Endodermal cell (in vitro differentiated cells): Measurements from ENCODE around the gene MTUS2. TPM values are rescaled to one million over a fixed set of nuclear protein-coding genes. Genes with fewer than 3 reads are reported as not detected.
A peak's percentile ranks its signal among the peaks of the same experiment; 100 is the strongest.

Source experiments
- DNase-seq: peaks from one replicate; pipeline ENCODE4 v3.0.0-alpha.2; 2017
- H3K27ac ChIP-seq: 2 replicates; pipeline ENCODE4 v1.5.1; 2013; ENCODE audit warnings: mild to moderate bottlenecking, low read depth, low read length, moderate library complexity
- H3K27me3 ChIP-seq: 2 replicates; pipeline ENCODE4 v1.6.1; 2013; ENCODE audit warnings: mild to moderate bottlenecking, low read length, moderate library complexity; ENCODE audit not compliant: insufficient read depth, control insufficient read depth, poor library complexity, severe bottlenecking
- H3K36me3 ChIP-seq: 2 replicates; pipeline ENCODE4 v1.7.0; 2013; ENCODE audit warnings: mild to moderate bottlenecking, low read length, moderate library complexity; ENCODE audit not compliant: control insufficient read depth, insufficient read depth
- H3K4me1 ChIP-seq: one replicate; pipeline ENCODE4 v1.7.0; 2013; ENCODE audit warnings: low read length; ENCODE audit not compliant: control insufficient read depth, insufficient read depth
- H3K4me3 ChIP-seq: 2 replicates; pipeline ENCODE4 v1.5.1; 2013; ENCODE audit warnings: mild to moderate bottlenecking, low read length, moderate library complexity
- H3K9ac ChIP-seq: 2 replicates; pipeline ENCODE4 v1.6.1; 2013; ENCODE audit warnings: mild to moderate bottlenecking, low read length, moderate library complexity; ENCODE audit not compliant: poor library complexity, severe bottlenecking; ENCODE audit errors: extremely low read depth
- H3K9me3 ChIP-seq: 2 replicates; pipeline ENCODE4 v1.6.1; 2013; ENCODE audit warnings: mild to moderate bottlenecking, low read length, moderate library complexity; ENCODE audit not compliant: control insufficient read depth
- H3K27ac Mint-ChIP-seq: 2 replicates; pipeline ENCODE4 v1.8.0; 2020; ENCODE audit warnings: mixed read lengths
- H3K27me3 Mint-ChIP-seq: 2 replicates; pipeline ENCODE4 v1.8.0; 2021; ENCODE audit warnings: mild to moderate bottlenecking, mixed read lengths; ENCODE audit not compliant: insufficient read depth
- H3K36me3 Mint-ChIP-seq: 2 replicates; pipeline ENCODE4 v1.8.0; 2020; ENCODE audit warnings: low read depth, mixed read lengths
- H3K4me1 Mint-ChIP-seq: 2 replicates; pipeline ENCODE4 v1.8.0; 2020; ENCODE audit warnings: mixed read lengths
- H3K4me3 Mint-ChIP-seq: 2 replicates; pipeline ENCODE4 v1.8.0; 2020; ENCODE audit warnings: mild to moderate bottlenecking, moderate library complexity, mixed read lengths
- H3K9me3 Mint-ChIP-seq: 2 replicates; pipeline ENCODE4 v1.8.0; 2020; ENCODE audit warnings: mild to moderate bottlenecking, mixed read lengths
- CTCF ChIP-seq: fragments of 200-600 bp; sonication (generic); conservative IDR thresholded peaks from 2 replicates; pipeline ENCODE4 v1.5.0; 2021; ENCODE audit warnings: antibody characterized with exemption, mild to moderate bottlenecking
- WGBS, 2 experiments: methylation state at CpG; one replicate each; pipeline versions ENCODE4 v1.1.5 to v1.1.7; 2013; ENCODE audit warnings: missing lambda C conversion rate in 2 of 2, mixed read lengths in 1 of 2; ENCODE audit not compliant: insufficient coverage in 1 of 2, insufficient read length in 1 of 2; 5-methylcytosine and 5-hydroxymethylcytosine counted together
- total RNA-seq, 2 donors: library from RNA; stranded (reverse); fragmentation: NEBNext Ultra II Directional in 1 of 2; extraction: Animal tissue kit (Norgen Biotek cat#: 25700) in 1 of 2; gene quantifications; 2 replicates in 1 of 2; 3 replicates in 1 of 2; pipeline ENCODE4 v1.2.1, GENCODE V29; 2021

Gene MTUS2
- total RNA-seq, 2 donors from 2014 or later = 1.2 to 1.3 TPM

GRCh38 chr13:29541400-29541799 is 721.3 kb downstream of the MTUS2 start:
- no peak overlapping the region for H3K4me3 Mint-ChIP-seq
- no peaks in the 10 kb centered on the region for H3K9me3 ChIP-seq
- no peaks in the 10 kb centered on the region for H3K36me3 Mint-ChIP-seq
- H3K36me3 ChIP-seq = no peaks in the 10 kb centered on the region
- H3K4me1 Mint-ChIP-seq = peaks cover 20% of the 10 kb centered on the region
- no peaks in the 10 kb centered on the region for H3K27me3 Mint-ChIP-seq
- TF ChIP-seq CTCF = no peak
- H3K4me1 ChIP-seq = peaks cover 13% of the 10 kb centered on the region
- H3K27me3 ChIP-seq = no peaks in the 10 kb centered on the region
- H3K4me3 ChIP-seq = no peak overlapping the region
- H3K9ac ChIP-seq = no peak overlapping the region
- H3K27ac ChIP-seq = no peak overlapping the region
- DNase-seq = no peak
- H3K9me3 Mint-ChIP-seq = no peaks in the 10 kb centered on the region
- no peak overlapping the region for H3K27ac Mint-ChIP-seq
- 83% methylated on average over 3 of the region's 4 CpGs; no CpG with 5 or more reads in 1 of the 2 experiments for WGBS, 2 experiments

- Mint-ChIP-seq H3K9me3 (no peaks in the 10 kb centered on the region), H3K27ac (no peak overlapping the region), H3K4me3 (no peak overlapping the region), H3K4me1 (peaks cover 24% of the 10 kb centered on the region), H3K27me3 (no peaks in the 10 kb centered on the region), H3K36me3 (no peaks in the 10 kb centered on the region)
- 97 to 98% methylated on average over 5 to 8 of the region's 8 CpGs for WGBS, 2 experiments
- peaks cover 13% of the 10 kb centered on the region for H3K4me1 ChIP-seq
- H3K36me3 ChIP-seq = no peaks in the 10 kb centered on the region
- no peak overlapping the region for H3K9ac ChIP-seq
- H3K27me3 ChIP-seq = no peaks in the 10 kb centered on the region
- H3K27ac ChIP-seq = no peak overlapping the region
- no peak for DNase-seq
- no peak for TF ChIP-seq CTCF
- no peaks in the 10 kb centered on the region for H3K9me3 ChIP-seq
- no peak overlapping the region for H3K4me3 ChIP-seq
Measured at GRCh38 chr13:29542381-29542780, 722.2 kb downstream of the MTUS2 start.

GRCh38 chr13:29543230-29544215 is 723.4 kb downstream of the MTUS2 start:
- Histone ChIP-seq H3K36me3 (peaks cover 5% of the 10 kb centered on the region), H3K4me1 (peaks cover 16% of the 10 kb centered on the region), H3K9ac (no peak overlapping the region), H3K27me3 (no peaks in the 10 kb centered on the region), H3K4me3 (no peak overlapping the region), H3K27ac (no peak overlapping the region), H3K9me3 (no peaks in the 10 kb centered on the region)
- H3K4me3 Mint-ChIP-seq = no peak overlapping the region
- WGBS, 2 experiments = 89 to 96% methylated on average over 5 to 16 of the region's 16 CpGs
- peaks cover 8% of the 10 kb centered on the region for H3K27me3 Mint-ChIP-seq
- TF ChIP-seq CTCF = peak; percentile 47
- H3K27ac Mint-ChIP-seq = peak overlapping the region; percentile 36
- H3K9me3 Mint-ChIP-seq = no peaks in the 10 kb centered on the region
- H3K36me3 Mint-ChIP-seq = no peaks in the 10 kb centered on the region
- H3K4me1 Mint-ChIP-seq = peaks cover 27% of the 10 kb centered on the region
- peak; percentile 71 for DNase-seq
